Tibial nerve (tissue), 3 donors: ENCODE results near the gene CARM1.

Experiments used
- CTCF ChIP-seq, 5 experiments: fragments of 200-600 bp in 3 of 5; fragments of 450-650 bp in 2 of 5; sonication (generic) in 3 of 5; IDR thresholded peaks; one replicate each; pipeline ENCODE4 v1.5.1; 2016 to 2019; ENCODE audit warnings: antibody characterized with exemption in 5 of 5, mild to moderate bottlenecking in 3 of 5, moderate library complexity in 2 of 5
- POLR2A ChIP-seq, 2 donors: fragments of 450-650 bp; IDR thresholded peaks; one replicate each; pipeline ENCODE4 v1.6.1; 2017; ENCODE audit warnings: antibody characterized with exemption in 2 of 2, mild to moderate bottlenecking in 2 of 2, moderate library complexity in 2 of 2

GRCh38 chr19:10928563-10929401, 57.4 kb downstream of the CARM1 start, which contains the start of the genes TIMM29 and YIPF2:
- TF ChIP-seq CTCF (IDR thresholded peaks at IDR 0.05) (peak in 1 of 5 experiments; percentile 22), POLR2A (IDR thresholded peaks at IDR 0.05) (peak in 1 of 2 donors; percentile 79)
